K562 (cell line): Measurements from ENCODE around the gene GCK. TPM values are rescaled to one million over a fixed set of nuclear protein-coding genes. Genes with fewer than 3 reads are reported as not detected.

Experiments used
- BRD4 ChIP-seq: fragments of 200-600 bp; sonication (generic); IDR thresholded peaks from 2 replicates; pipeline ENCODE4 v1.6.1; 2017; ENCODE audit warnings: inconsistent platforms
- CHD2 ChIP-seq: IDR thresholded peaks from 2 replicates; pipeline ENCODE4 v1.6.1; 2011; ENCODE audit warnings: low read depth, low read length
- CREM ChIP-seq: IDR thresholded peaks from 2 replicates; pipeline ENCODE4 v1.6.1; 2014; ENCODE audit warnings: antibody characterized with exemption, low read depth
- EZH2 ChIP-seq: IDR thresholded peaks from 2 replicates; pipeline ENCODE4 v1.6.1; 2012; ENCODE audit warnings: low read depth, mild to moderate bottlenecking, inconsistent platforms, low read length, borderline replicate concordance
- KLF1 ChIP-seq: fragments of 450-650 bp; IDR thresholded peaks from 2 replicates; pipeline ENCODE4 v1.6.1; 2016; ENCODE audit warnings: missing genetic modification characterization, missing compliant biosample characterization
- L3MBTL2 ChIP-seq: fragments of 450-650 bp; IDR thresholded peaks from 2 replicates; pipeline ENCODE4 v1.6.1; 2016; ENCODE audit warnings: mild to moderate bottlenecking, moderate library complexity
- LCOR ChIP-seq: sonication (generic); formaldehyde crosslinking; IDR thresholded peaks from 2 replicates; pipeline ENCODE4 v1.8.0; 2022; ENCODE audit warnings: mild to moderate bottlenecking, missing genetic modification reagents
- NEUROD1 ChIP-seq: fragments of 150-350 bp; IDR thresholded peaks from 2 replicates; pipeline ENCODE4 v1.6.1; 2014; ENCODE audit warnings: borderline replicate concordance, low read length, low read depth; ENCODE audit not compliant: partially characterized antibody
- NFIC ChIP-seq: fragments of 450-650 bp; IDR thresholded peaks from 2 replicates; pipeline ENCODE4 v1.6.1; 2017; ENCODE audit warnings: mild to moderate bottlenecking, inconsistent platforms
- PBX2 ChIP-seq, 2 experiments: IDR thresholded peaks in 1 of 2; conservative IDR thresholded peaks in 1 of 2; 2 replicates each; pipeline ENCODE4 v1.6.1; 2016; ENCODE audit warnings: low read depth in 2 of 2, mild to moderate bottlenecking in 1 of 2, missing compliant biosample characterization in 1 of 2, missing genetic modification characterization in 1 of 2, moderate library complexity in 1 of 2
- SIN3B ChIP-seq: fragments of 450-650 bp; IDR thresholded peaks from 2 replicates; pipeline ENCODE4 v1.6.1; 2017; ENCODE audit warnings: low read depth, mild to moderate bottlenecking, moderate library complexity
- SMARCA4 ChIP-seq: fragments of 450-650 bp; IDR thresholded peaks from 2 replicates; pipeline ENCODE4 v1.6.1; 2016
- SMC3 ChIP-seq: conservative IDR thresholded peaks from 2 replicates; pipeline ENCODE4 v1.6.1; 2011; ENCODE audit warnings: low read depth, low read length, improper control_type of control experiment; ENCODE audit not compliant: insufficient read depth
- SP2 ChIP-seq: IDR thresholded peaks from 2 replicates; pipeline ENCODE4 v1.6.1; 2011; ENCODE audit warnings: mild to moderate bottlenecking, low read depth, low read length, moderate library complexity; ENCODE audit not compliant: poor library complexity, severe bottlenecking; ENCODE audit errors: extremely low read depth
- TFAP4 ChIP-seq: sonication (generic); formaldehyde crosslinking; IDR thresholded peaks from 2 replicates; pipeline ENCODE4 v1.8.0; 2022; ENCODE audit warnings: missing genetic modification reagents, mild to moderate bottlenecking, moderate library complexity, borderline replicate concordance
- USF2 ChIP-seq: sonication (generic); formaldehyde crosslinking; IDR thresholded peaks from 2 replicates; pipeline ENCODE4 v1.5.0; 2020; ENCODE audit warnings: missing genetic modification reagents
- XRCC3 ChIP-seq: fragments of 450-650 bp; IDR thresholded peaks from 2 replicates; pipeline ENCODE4 v1.6.1; 2017; ENCODE audit warnings: mild to moderate bottlenecking, moderate library complexity
- ZBTB26 ChIP-seq: fragments of 450-650 bp; formaldehyde crosslinking; IDR thresholded peaks from 2 replicates; pipeline ENCODE4 v1.4.0; 2022; ENCODE audit warnings: missing genetic modification characterization
- ZNF41 ChIP-seq: fragments of 250-450 bp; sonication (Bioruptor Pico); conservative IDR thresholded peaks from 2 replicates; pipeline ENCODE4 v1.4.0; 2020; ENCODE audit warnings: mild to moderate bottlenecking
- ZNF511 ChIP-seq: sonication (generic); formaldehyde crosslinking; IDR thresholded peaks from 2 replicates; pipeline ENCODE4 v1.8.0; 2022; ENCODE audit warnings: mild to moderate bottlenecking, missing genetic modification reagents
- polyA plus RNA-seq, 8 experiments: library from polyadenylated mRNA; depleted of rRNA in 4 of 8; stranded (reverse) in 5 of 8; unstranded in 3 of 8; fragments of >200 nt; fragmentation: Nextera tagmentation in 2 of 8; fragmentation: Illumina TruSeq in 1 of 8; extraction: Ambion mirVana in 2 of 8; extraction: Trizol in 1 of 8; gene quantifications; 2 replicates each; pipeline versions ENCODE4 v1.2.1 to v1.2.3, GENCODE V29; 2011 to 2014; ENCODE audit warnings: inconsistent platforms in 1 of 8, missing spikeins in 1 of 8
- total RNA-seq, 7 experiments: library from RNA; depleted of rRNA in 6 of 7; stranded (reverse); fragments of >200 nt in 6 of 7; fragmentation: Illumina TruSeq in 2 of 7; extraction: Trizol in 2 of 7; gene quantifications; 2 replicates each; pipeline versions ENCODE4 v1.2.1 to v1.2.3, GENCODE V29; 2011 to 2021; ENCODE audit warnings: low replicate concordance in 1 of 7

The GCK gene
- total and polyA plus RNA-seq, 9 of the 15 experiments (the other 6 are each of a cell fraction or from before 2014, with no cell fraction given), result 0.11 to 0.55 (median 0.16) TPM; not detected in 3

GRCh38 chr7:44123190-44124003 is 65.8 kb downstream of the GCK start, which contains the start of gene POLD2 (continued):
- TF ChIP-seq PBX2 (CRISPR knock-in tag; IDR thresholded peaks at IDR 0.05; ENCODE audit: low read depth) (peak; percentile 63), PBX2 (tag; conservative IDR thresholded peaks at IDR 0.05; ENCODE audit: low read depth) (peak; percentile 84), NFIC (peak; percentile 5; the same call in 1 of the 2 replicates), SMC3 (0 out of 2 replicates have a peak, but pooled peaks have one; percentile 17), L3MBTL2 (peak; percentile 82; the same call in 1 of the 2 replicates), KLF1 (tag) (peak; percentile 86), NEUROD1 (peak; percentile 74), SIN3B (peak; percentile 82), SP2 (peak; percentile 58), ZBTB26 (CRISPR knock-in tag) (no peak), ZNF41 (CRISPR knock-in tag) (no peak), LCOR (CRISPR knock-in tag) (0 out of 2 replicates have a peak, but pooled peaks have one; percentile 62), USF2 (CRISPR knock-in tag) (peak; percentile 7; the same call in 1 of the 2 replicates), CREM (peak; percentile 91), XRCC3 (no peak), CHD2 (peak; percentile 62), BRD4 (no peak), TFAP4 (CRISPR knock-in tag) (peak; percentile 88), ZNF511 (CRISPR knock-in tag) (peak; percentile 40; the same call in 1 of the 2 replicates), EZH2 (no peak), SMARCA4 (no peak)
